ENCODE results near the gene PIK3CB. TPM values are rescaled to one million over a fixed set of nuclear protein-coding genes. Genes with fewer than 3 reads are reported as not detected.

PIK3CB gene
- total and polyA plus RNA-seq, 2 experiments from 2014 or later, result 8.1 to 12.6 TPM

- Histone ChIP-seq H3K36me3 (no peaks in the 10 kb centered on the region), H3K4me3 (no peak overlapping the region), H3K27ac (no peak overlapping the region), H3K27me3 (no peaks in the 10 kb centered on the region), H3K4me1 (ENCODE audit: low read depth) (no peaks in the 10 kb centered on the region), H3K9me3 (ENCODE audit: low read depth) (no peaks in the 10 kb centered on the region)
- DNase-seq (ENCODE audit: low read depth in 1 of 2, low spot score in 1 of 2), result no peak
- TF ChIP-seq CTCF (IDR thresholded peaks at IDR 0.05; ENCODE audit: low read depth, low read length), result no peak
These were observed 185.6 kb downstream of the PIK3CB start for GRCh38 chr3:138649134-138649533.

GRCh38 chr3:138646513-138646912 lies 188.2 kb downstream of the PIK3CB start:
- Histone ChIP-seq H3K9me3 (ENCODE audit: low read depth) (no peaks in the 10 kb centered on the region), H3K36me3 (no peaks in the 10 kb centered on the region), H3K4me3 (no peak overlapping the region), H3K27me3 (no peaks in the 10 kb centered on the region), H3K4me1 (ENCODE audit: low read depth) (no peaks in the 10 kb centered on the region), H3K27ac (no peak overlapping the region)
- no peak for TF ChIP-seq CTCF (IDR thresholded peaks at IDR 0.05; ENCODE audit: low read depth, low read length)
- DNase-seq (ENCODE audit: low read depth in 1 of 2, low spot score in 1 of 2), result no peak

- H3K4me1 ChIP-seq (ENCODE audit: low read depth), result no peaks in the 10 kb centered on the region
- H3K9me3 ChIP-seq (ENCODE audit: low read depth), result no peaks in the 10 kb centered on the region
- no peak for TF ChIP-seq CTCF (IDR thresholded peaks at IDR 0.05; ENCODE audit: low read depth, low read length)
These were observed 188.7 kb downstream of the PIK3CB start for GRCh38 chr3:138646008-138646407.

GRCh38 chr3:138642927-138643253 lies 191.8 kb downstream of the PIK3CB start:
- Histone ChIP-seq H3K27ac (no peak overlapping the region), H3K9me3 (ENCODE audit: low read depth) (no peaks in the 10 kb centered on the region), H3K4me1 (ENCODE audit: low read depth) (no peaks in the 10 kb centered on the region), H3K4me3 (no peak overlapping the region), H3K36me3 (no peaks in the 10 kb centered on the region), H3K27me3 (no peaks in the 10 kb centered on the region)
- TF ChIP-seq CTCF (IDR thresholded peaks at IDR 0.05; ENCODE audit: low read depth, low read length), result no peak
- DNase-seq (ENCODE audit: low read depth in 1 of 2, low spot score in 1 of 2), result no peak

More at GRCh38 chr3:138646008-138646407, 188.7 kb downstream of the PIK3CB start:
- Histone ChIP-seq H3K4me3 (no peak overlapping the region), H3K27me3 (no peaks in the 10 kb centered on the region), H3K27ac (no peak overlapping the region), H3K36me3 (no peaks in the 10 kb centered on the region)
- no peak for DNase-seq (ENCODE audit: low read depth in 1 of 2, low spot score in 1 of 2)

GRCh38 chr3:138642226-138642926 lies 192.4 kb downstream of the PIK3CB start:
- Histone ChIP-seq H3K36me3 (no peaks in the 10 kb centered on the region), H3K4me3 (no peak overlapping the region), H3K27ac (no peak overlapping the region), H3K4me1 (ENCODE audit: low read depth) (no peaks in the 10 kb centered on the region), H3K27me3 (no peaks in the 10 kb centered on the region), H3K9me3 (ENCODE audit: low read depth) (no peaks in the 10 kb centered on the region)
- TF ChIP-seq CTCF (IDR thresholded peaks at IDR 0.05; ENCODE audit: low read depth, low read length), result no peak
- DNase-seq (ENCODE audit: low read depth in 1 of 2, low spot score in 1 of 2), result no peak

Measured in cardiac muscle cell (in vitro differentiated cells and primary cell).